K562 (cell line): ENCODE measurements around the gene OSCP1. TPM values are rescaled to one million over a fixed set of nuclear protein-coding genes. Genes with fewer than 3 reads are reported as not detected.
A peak's percentile ranks its signal among the peaks of the same experiment; 100 is the strongest.

Source experiments
- BHLHE40 ChIP-seq: IDR thresholded peaks from 2 replicates; pipeline ENCODE4 v1.6.1; 2011; ENCODE audit warnings: low read length, improper control_type of control experiment
- CTCF ChIP-seq, 3 experiments: IDR thresholded peaks in 2 of 3; conservative IDR thresholded peaks in 1 of 3; 2 replicates each; pipeline ENCODE4 v1.5.1; 2011 to 2012; ENCODE audit warnings: low read length in 3 of 3, mild to moderate bottlenecking in 3 of 3, control low read depth in 2 of 3, improper control_type of control experiment in 1 of 3, inconsistent platforms in 1 of 3, low read depth in 1 of 3, mixed read lengths in 1 of 3, moderate library complexity in 1 of 3; ENCODE audit not compliant: insufficient read depth in 2 of 3
- E2F3 ChIP-seq: fragments of 250-450 bp; sonication (Bioruptor Pico); IDR thresholded peaks from 2 replicates; pipeline ENCODE4 v1.4.0; 2020; ENCODE audit warnings: mild to moderate bottlenecking
- EGR1 ChIP-seq: fragments of 450-650 bp; conservative IDR thresholded peaks from 2 replicates; pipeline ENCODE4 v1.6.1; 2017; ENCODE audit warnings: mild to moderate bottlenecking
- ELF2 ChIP-seq: fragments of 250-450 bp; sonication (Bioruptor Pico); IDR thresholded peaks from 2 replicates; pipeline ENCODE4 v1.5.0; 2021; ENCODE audit warnings: mild to moderate bottlenecking
- EP400 ChIP-seq: fragments of 450-650 bp; IDR thresholded peaks from 2 replicates; pipeline ENCODE4 v1.6.1; 2017; ENCODE audit warnings: antibody characterized with exemption, mild to moderate bottlenecking, moderate library complexity
- HMBOX1 ChIP-seq: sonication (generic); IDR thresholded peaks from 2 replicates; pipeline ENCODE4 v1.6.1; 2016
- NR2C2 ChIP-seq, 2 experiments: fragments of 200-800 bp in 1 of 2; sonication (Bioruptor generic) in 1 of 2; sonication (generic) in 1 of 2; formaldehyde crosslinking in 1 of 2; IDR thresholded peaks; 2 replicates each; pipeline versions ENCODE4 v1.6.1 to v1.8.0; 2016 to 2022; ENCODE audit warnings: mild to moderate bottlenecking in 1 of 2, missing compliant biosample characterization in 1 of 2, missing genetic modification characterization in 1 of 2, missing genetic modification reagents in 1 of 2
- PHF8 ChIP-seq: fragments of 200-600 bp; sonication (generic); IDR thresholded peaks from 2 replicates; pipeline ENCODE4 v1.6.1; 2012; ENCODE audit warnings: mixed run types, mild to moderate bottlenecking, inconsistent platforms, low read length, moderate library complexity, borderline replicate concordance
- POLR2AphosphoS2 ChIP-seq: IDR thresholded peaks from 2 replicates; pipeline ENCODE4 v1.6.1; 2012; ENCODE audit warnings: low read length, improper control_type of control experiment
- RBM25 ChIP-seq: fragments of 200-400 bp; formaldehyde crosslinking; IDR thresholded peaks from 2 replicates; pipeline ENCODE4 v1.6.1; 2018; ENCODE audit warnings: low read length, low read depth, moderate library complexity; ENCODE audit not compliant: severe bottlenecking
- TEAD2 ChIP-seq: fragments of 450-650 bp; IDR thresholded peaks from 2 replicates; pipeline ENCODE4 v1.6.1; 2016; ENCODE audit warnings: missing genetic modification characterization, control low read depth, missing compliant biosample characterization
- USF2 ChIP-seq: sonication (generic); formaldehyde crosslinking; IDR thresholded peaks from 2 replicates; pipeline ENCODE4 v1.5.0; 2020; ENCODE audit warnings: missing genetic modification reagents
- XRCC5 ChIP-seq: fragments of 200-400 bp; formaldehyde crosslinking; IDR thresholded peaks from 2 replicates; pipeline ENCODE4 v1.6.1; 2017; ENCODE audit warnings: low read depth, mild to moderate bottlenecking, low read length
- ZBTB43 ChIP-seq: sonication (generic); formaldehyde crosslinking; IDR thresholded peaks from 2 replicates; pipeline ENCODE4 v1.8.0; 2023; ENCODE audit warnings: mild to moderate bottlenecking, missing genetic modification reagents
- ZC3H11A ChIP-seq: IDR thresholded peaks from 2 replicates; pipeline ENCODE4 v1.6.1; 2012; ENCODE audit warnings: low read depth, low read length, improper control_type of control experiment
- ZNF644 ChIP-seq: fragments of 200-800 bp; sonication (Bioruptor generic); IDR thresholded peaks from 2 replicates; pipeline ENCODE4 v1.6.1; 2016; ENCODE audit warnings: low read depth, missing genetic modification characterization, missing compliant biosample characterization
- polyA plus RNA-seq, 8 experiments: library from polyadenylated mRNA; depleted of rRNA in 4 of 8; stranded (reverse) in 5 of 8; unstranded in 3 of 8; fragments of >200 nt; fragmentation: Nextera tagmentation in 2 of 8; fragmentation: Illumina TruSeq in 1 of 8; extraction: Ambion mirVana in 2 of 8; extraction: Trizol in 1 of 8; gene quantifications; 2 replicates each; pipeline versions ENCODE4 v1.2.1 to v1.2.3, GENCODE V29; 2011 to 2014; ENCODE audit warnings: inconsistent platforms in 1 of 8, missing spikeins in 1 of 8
- total RNA-seq, 7 experiments: library from RNA; depleted of rRNA in 6 of 7; stranded (reverse); fragments of >200 nt in 6 of 7; fragmentation: Illumina TruSeq in 2 of 7; extraction: Trizol in 2 of 7; gene quantifications; 2 replicates each; pipeline versions ENCODE4 v1.2.1 to v1.2.3, GENCODE V29; 2011 to 2021; ENCODE audit warnings: low replicate concordance in 1 of 7
- TF ChIP-seq, protein P1 (sequence below), 2 experiments: fragments of 450-650 bp; IDR thresholded peaks; 2 replicates each; pipeline ENCODE4 v1.6.1; 2016
- TF ChIP-seq, protein P2 (sequence below), 2 experiments: fragments of 450-650 bp in 1 of 2; sonication (generic) in 1 of 2; formaldehyde crosslinking in 1 of 2; IDR thresholded peaks in 1 of 2; conservative IDR thresholded peaks in 1 of 2; 2 replicates each; pipeline versions ENCODE4 v1.6.1 to v1.8.1; 2016 to 2023; ENCODE audit warnings: mild to moderate bottlenecking in 2 of 2, moderate library complexity in 2 of 2, inconsistent platforms in 1 of 2, missing genetic modification reagents in 1 of 2

Gene OSCP1
- total and polyA plus RNA-seq, 9 of the 15 experiments (the other 6 are each of a cell fraction or from before 2014, with no cell fraction given) = 0.15 to 0.40 (median 0.33) TPM; not detected in 5

GRCh38 chr1:36400825-36401601 is 49.2 kb downstream of the OSCP1 start (continued):
- TF ChIP-seq NR2C2 (CRISPR knock-in tag; IDR thresholded peaks at IDR 0.05) = no peak
- TF ChIP-seq NR2C2 (tag; IDR thresholded peaks at IDR 0.05) = peak; percentile 34; the same call in 1 of the 2 replicates
- peak; percentile 70 for TF ChIP-seq EGR1
- TF ChIP-seq ZC3H11A = 0 out of 2 replicates have a peak, but pooled peaks have one; percentile 51
- no peak for TF ChIP-seq RBM25
- TF ChIP-seq HMBOX1 = no peak
- peak; percentile 49; the same call in 1 of the 2 replicates for TF ChIP-seq XRCC5
- TF ChIP-seq, protein P1, sequence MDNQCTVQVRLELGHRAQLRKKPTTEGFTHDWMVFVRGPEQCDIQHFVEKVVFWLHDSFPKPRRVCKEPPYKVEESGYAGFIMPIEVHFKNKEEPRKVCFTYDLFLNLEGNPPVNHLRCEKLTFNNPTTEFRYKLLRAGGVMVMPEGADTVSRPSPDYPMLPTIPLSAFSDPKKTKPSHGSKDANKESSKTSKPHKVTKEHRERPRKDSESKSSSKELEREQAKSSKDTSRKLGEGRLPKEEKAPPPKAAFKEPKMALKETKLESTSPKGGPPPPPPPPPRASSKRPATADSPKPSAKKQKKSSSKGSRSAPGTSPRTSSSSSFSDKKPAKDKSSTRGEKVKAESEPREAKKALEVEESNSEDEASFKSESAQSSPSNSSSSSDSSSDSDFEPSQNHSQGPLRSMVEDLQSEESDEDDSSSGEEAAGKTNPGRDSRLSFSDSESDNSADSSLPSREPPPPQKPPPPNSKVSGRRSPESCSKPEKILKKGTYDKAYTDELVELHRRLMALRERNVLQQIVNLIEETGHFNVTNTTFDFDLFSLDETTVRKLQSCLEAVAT (IDR thresholded peaks at IDR 0.05) = no peak
- no peak for TF ChIP-seq ZNF644
- TF ChIP-seq ZBTB43 (CRISPR knock-in tag) = no peak
- TF ChIP-seq EP400 = peak; percentile 83
- 0 out of 2 replicates have a peak, but pooled peaks have one; percentile 6 for TF ChIP-seq BHLHE40
- TF ChIP-seq ELF2 (CRISPR knock-in tag) = no peak
- peak; percentile 56 for TF ChIP-seq PHF8
- TF ChIP-seq TEAD2 (tag) = no peak
- TF ChIP-seq POLR2AphosphoS2 = no peak
- TF ChIP-seq E2F3 = no peak
- TF ChIP-seq, protein P2, sequence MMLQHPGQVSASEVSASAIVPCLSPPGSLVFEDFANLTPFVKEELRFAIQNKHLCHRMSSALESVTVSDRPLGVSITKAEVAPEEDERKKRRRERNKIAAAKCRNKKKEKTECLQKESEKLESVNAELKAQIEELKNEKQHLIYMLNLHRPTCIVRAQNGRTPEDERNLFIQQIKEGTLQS (IDR thresholded peaks at IDR 0.05) = no peak
- TF ChIP-seq, protein P2 (CRISPR knock-in tag; conservative IDR thresholded peaks at IDR 0.05) = peak; percentile 72; the same call in 1 of the 2 replicates
- peak; percentile 81 for TF ChIP-seq USF2 (CRISPR knock-in tag)
- peak in 1 of 3 experiments; percentile 36; a peak in 2 of 6 replicates for TF ChIP-seq CTCF (IDR thresholded peaks at IDR 0.05 in 2 of 3, conservative IDR thresholded peaks at IDR 0.05 in 1 of 3; ENCODE audit: insufficient read depth in 2 of 3, low read depth in 1 of 3, low read length in 3 of 3)
